SK-N-DZ (cell line): ENCODE measurements around the gene USP32.
"Not testable (repeated sequence)": the region's sequence is repeated elsewhere in the genome, so short reads cannot be mapped to it uniquely, and the experiment has no call there.

ENCODE experiments used
- DNase-seq: peaks from one replicate; pipeline ENCODE4 v3.0.0-alpha.2; 2015; ENCODE audit warnings: low spot score

The USP32 gene

GRCh38 chr17:60247836-60248461 lies 144.0 kb downstream of the USP32 start:
- no peak for DNase-seq

GRCh38 chr17:60244656-60245055 lies 147.3 kb downstream of the USP32 start:
- DNase-seq: no peak

GRCh38 chr17:60240290-60240689 lies 151.6 kb downstream of the USP32 start:
- no peak for DNase-seq

GRCh38 chr17:60231691-60232090 lies 160.2 kb downstream of the USP32 start:
- DNase-seq: peak; percentile 61

GRCh38 chr17:60231234-60231633 lies 160.7 kb downstream of the USP32 start:
- DNase-seq: peak; percentile 40

GRCh38 chr17:60230358-60230757 lies 161.6 kb downstream of the USP32 start:
- DNase-seq: no peak

- DNase-seq: no peak
Observed at GRCh38 chr17:60229188-60229802, 162.6 kb downstream of the USP32 start.

- DNase-seq: not testable (repeated sequence)
Observed at GRCh38 chr17:60227276-60227675, 164.7 kb downstream of the USP32 start.

GRCh38 chr17:60224064-60224463 lies 167.9 kb downstream of the USP32 start:
- DNase-seq: no peak

GRCh38 chr17:60223456-60223855 lies 168.5 kb downstream of the USP32 start:
- DNase-seq: no peak

GRCh38 chr17:60218774-60219173 lies 173.2 kb downstream of the USP32 start:
- DNase-seq: not testable (repeated sequence)

- DNase-seq: not testable (repeated sequence)
Observed at GRCh38 chr17:60215895-60216294, 176.0 kb downstream of the USP32 start.

- not testable (repeated sequence) for DNase-seq
Observed at GRCh38 chr17:60211282-60211681, 180.7 kb downstream of the USP32 start.

GRCh38 chr17:60208302-60208701 lies 183.6 kb downstream of the USP32 start:
- not testable (repeated sequence) for DNase-seq

- not testable (repeated sequence) for DNase-seq
Observed at GRCh38 chr17:60205782-60206181, 186.2 kb downstream of the USP32 start.

- not testable (repeated sequence) for DNase-seq
Observed at GRCh38 chr17:60198630-60199029, 193.3 kb downstream of the USP32 start.

- DNase-seq: not testable (repeated sequence)
Observed at GRCh38 chr17:60194141-60194540, 197.8 kb downstream of the USP32 start.

GRCh38 chr17:60193482-60193881 lies 198.5 kb downstream of the USP32 start:
- DNase-seq: no peak

GRCh38 chr17:60193032-60193431 lies 198.9 kb downstream of the USP32 start:
- DNase-seq: peak; percentile 37

GRCh38 chr17:60190032-60190431 lies 201.9 kb downstream of the USP32 start:
- DNase-seq: not testable (repeated sequence)

- no peak for DNase-seq
Observed at GRCh38 chr17:60188759-60189158, 203.2 kb downstream of the USP32 start.

GRCh38 chr17:60186846-60187745 lies 204.8 kb downstream of the USP32 start:
- DNase-seq: not testable (repeated sequence)
